Measurements from ENCODE around the gene CCDC77.

DNA sequence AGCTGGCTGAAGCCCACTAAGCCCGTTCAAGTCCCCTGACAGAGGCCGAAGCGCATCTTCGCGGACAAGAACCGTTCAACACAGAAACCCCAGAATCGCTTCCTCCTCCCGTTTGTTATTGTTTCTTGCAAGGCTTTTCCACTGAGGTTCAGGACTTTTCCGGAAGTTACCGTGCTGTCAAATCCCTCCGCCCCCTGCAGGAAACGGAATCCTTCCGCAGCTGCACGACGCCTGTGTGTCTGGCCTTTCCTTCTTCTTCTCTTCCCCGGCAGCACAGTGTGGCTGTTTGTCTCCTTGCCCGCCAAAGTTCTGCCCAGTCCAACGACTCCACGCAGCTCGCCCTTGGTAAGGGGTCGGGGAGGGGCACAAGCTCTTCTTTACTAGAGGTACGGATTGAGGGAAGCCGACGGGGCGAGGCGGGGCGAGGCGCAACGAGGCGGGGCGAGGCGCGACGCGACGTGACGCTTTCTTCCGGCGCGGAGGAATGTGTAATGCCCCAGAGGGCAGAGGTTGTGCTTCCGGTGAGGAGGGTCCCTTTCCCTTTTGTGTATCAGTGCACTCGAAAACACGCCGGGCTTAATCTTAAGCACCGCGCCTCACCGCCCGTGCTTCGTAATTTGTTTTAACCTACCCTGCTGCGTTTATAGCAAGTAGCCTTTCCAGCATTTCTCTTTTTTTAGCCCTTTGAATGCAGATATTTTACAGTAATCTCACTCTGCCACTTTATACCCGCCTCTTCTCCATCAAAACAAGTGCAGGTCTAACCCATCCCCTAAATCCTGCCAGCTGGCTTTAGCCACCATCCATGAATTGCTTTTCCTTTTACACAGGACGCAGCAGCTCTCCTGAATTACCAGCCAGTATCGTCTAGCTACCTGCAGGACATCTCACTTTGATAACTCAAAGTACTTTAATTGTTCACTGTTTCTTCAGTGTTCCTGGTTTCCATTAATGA lies 12.0 kb upstream of the CCDC77 start, which contains the start of gene KDM5A:
- TF ChIP-seq, protein P1, sequence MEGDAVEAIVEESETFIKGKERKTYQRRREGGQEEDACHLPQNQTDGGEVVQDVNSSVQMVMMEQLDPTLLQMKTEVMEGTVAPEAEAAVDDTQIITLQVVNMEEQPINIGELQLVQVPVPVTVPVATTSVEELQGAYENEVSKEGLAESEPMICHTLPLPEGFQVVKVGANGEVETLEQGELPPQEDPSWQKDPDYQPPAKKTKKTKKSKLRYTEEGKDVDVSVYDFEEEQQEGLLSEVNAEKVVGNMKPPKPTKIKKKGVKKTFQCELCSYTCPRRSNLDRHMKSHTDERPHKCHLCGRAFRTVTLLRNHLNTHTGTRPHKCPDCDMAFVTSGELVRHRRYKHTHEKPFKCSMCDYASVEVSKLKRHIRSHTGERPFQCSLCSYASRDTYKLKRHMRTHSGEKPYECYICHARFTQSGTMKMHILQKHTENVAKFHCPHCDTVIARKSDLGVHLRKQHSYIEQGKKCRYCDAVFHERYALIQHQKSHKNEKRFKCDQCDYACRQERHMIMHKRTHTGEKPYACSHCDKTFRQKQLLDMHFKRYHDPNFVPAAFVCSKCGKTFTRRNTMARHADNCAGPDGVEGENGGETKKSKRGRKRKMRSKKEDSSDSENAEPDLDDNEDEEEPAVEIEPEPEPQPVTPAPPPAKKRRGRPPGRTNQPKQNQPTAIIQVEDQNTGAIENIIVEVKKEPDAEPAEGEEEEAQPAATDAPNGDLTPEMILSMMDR (IDR thresholded peaks at IDR 0.05): peak in 3 of 5 experiments; percentile 9 to 50 (median 40)
- peak in 1 of 2 donors; percentile 95 for TF ChIP-seq EP300 (IDR thresholded peaks at IDR 0.05)
